PC-3 (cell line): ENCODE measurements around the gene PARP12.

ENCODE experiments used
- CTCF ChIP-seq: fragments of 300-600 bp; sonication (generic); conservative IDR thresholded peaks from 2 replicates; pipeline ENCODE4 v1.5.1; 2017; ENCODE audit warnings: antibody characterized with exemption, low read depth, mild to moderate bottlenecking, low read length
- EZH2 ChIP-seq: fragments of 300-600 bp; sonication (generic); IDR thresholded peaks from one replicate; pipeline ENCODE4 v1.6.1; 2017; ENCODE audit warnings: antibody characterized with exemption, mild to moderate bottlenecking, low read length; ENCODE audit not compliant: unreplicated experiment

- no peak for TF ChIP-seq CTCF
- no peak for TF ChIP-seq EZH2
Measured at GRCh38 chr7:140060243-140060630, 2.5 kb downstream of the PARP12 start.
